Right hindlimb (tissue), 1 donor: Measurements from ENCODE around the gene CRAMP1.
A peak's percentile ranks its signal among the peaks of the same experiment; 100 is the strongest.
"Not testable (repeated sequence)": the region's sequence is repeated elsewhere in the genome, so short reads cannot be mapped to it uniquely, and the experiment has no call there.

Experiments used
- DNase-seq: peaks from one replicate; pipeline ENCODE4 v3.0.0-alpha.2; 2018

The CRAMP1 gene

DNA sequence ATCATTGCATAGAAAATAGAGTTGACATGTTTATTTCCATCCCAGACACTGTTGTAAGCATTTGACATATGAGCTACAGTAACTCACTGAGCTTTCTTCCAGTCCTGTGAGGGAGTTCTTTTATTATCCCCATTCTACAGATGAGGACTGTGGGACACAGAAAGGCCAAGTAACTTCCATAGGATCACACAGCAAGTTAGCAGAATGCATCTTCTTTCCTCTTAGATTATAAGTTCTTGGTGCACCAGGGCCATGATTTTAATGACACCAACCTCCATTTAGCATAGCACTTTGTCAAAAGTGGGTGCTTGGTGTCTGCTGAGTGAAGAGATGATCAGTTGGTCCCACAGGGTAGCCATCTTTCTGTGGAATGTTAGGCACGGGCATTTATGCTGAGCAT lies 78.7 kb downstream of the CRAMP1 start:
- DNase-seq = no peak

DNA sequence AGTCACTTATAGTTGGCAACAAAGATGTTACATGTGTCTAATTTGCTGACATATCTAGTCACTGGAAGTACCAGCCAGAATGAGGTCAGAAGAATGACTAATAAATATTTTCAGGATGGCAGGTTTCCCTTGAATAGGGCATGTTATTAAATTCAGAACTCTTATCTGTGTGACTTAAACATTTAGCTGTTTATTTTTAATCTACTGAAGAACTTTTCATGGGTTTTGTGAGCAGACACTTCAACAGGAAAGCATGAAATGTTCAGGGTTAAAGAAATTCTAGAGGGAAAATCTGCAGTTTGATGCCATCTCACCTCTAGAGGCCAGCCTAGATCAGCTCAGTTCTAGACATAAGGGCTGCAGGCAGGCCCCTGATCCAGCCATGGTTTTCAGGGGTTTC lies 79.1 kb downstream of the CRAMP1 start:
- DNase-seq = no peak

DNA sequence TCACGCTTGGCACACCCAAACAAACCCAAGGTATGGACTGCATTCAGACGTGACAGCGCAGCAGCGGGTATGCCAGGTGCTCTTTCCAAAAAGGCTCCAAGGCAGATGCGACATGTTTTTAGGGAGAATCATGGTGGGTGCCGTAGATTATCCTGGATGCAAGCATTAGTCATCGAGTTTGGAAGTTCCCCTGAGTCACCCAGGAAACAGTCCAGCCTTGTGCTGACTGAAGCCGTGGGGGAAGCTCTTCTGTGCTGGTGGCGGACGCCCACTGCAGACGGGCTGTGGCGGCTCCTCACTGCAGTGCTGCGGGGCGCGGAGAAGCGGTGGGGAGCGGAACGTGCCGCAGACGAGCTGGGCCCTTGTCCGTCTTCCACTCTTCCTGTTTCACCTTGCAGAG lies 79.8 kb downstream of the CRAMP1 start:
- DNase-seq = no peak

DNA sequence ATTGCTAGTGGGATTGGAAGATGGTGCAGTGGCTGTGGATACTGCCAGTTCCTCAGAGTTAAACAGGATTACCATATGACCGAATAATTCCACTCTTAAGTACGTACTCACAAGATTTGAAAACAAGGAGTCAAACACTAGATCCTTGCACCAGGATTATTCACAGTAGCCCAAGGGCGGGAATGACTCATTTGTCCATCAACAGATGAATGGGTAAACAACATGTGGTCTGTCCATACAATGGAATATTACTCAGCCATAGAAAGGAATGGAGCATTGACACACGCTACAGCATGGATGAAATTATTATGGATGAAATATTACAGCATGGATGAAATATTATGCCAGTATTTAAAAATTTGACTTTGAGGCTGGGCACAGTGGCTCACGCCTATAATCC lies 84.7 kb downstream of the CRAMP1 start:
- no peak for DNase-seq

DNA sequence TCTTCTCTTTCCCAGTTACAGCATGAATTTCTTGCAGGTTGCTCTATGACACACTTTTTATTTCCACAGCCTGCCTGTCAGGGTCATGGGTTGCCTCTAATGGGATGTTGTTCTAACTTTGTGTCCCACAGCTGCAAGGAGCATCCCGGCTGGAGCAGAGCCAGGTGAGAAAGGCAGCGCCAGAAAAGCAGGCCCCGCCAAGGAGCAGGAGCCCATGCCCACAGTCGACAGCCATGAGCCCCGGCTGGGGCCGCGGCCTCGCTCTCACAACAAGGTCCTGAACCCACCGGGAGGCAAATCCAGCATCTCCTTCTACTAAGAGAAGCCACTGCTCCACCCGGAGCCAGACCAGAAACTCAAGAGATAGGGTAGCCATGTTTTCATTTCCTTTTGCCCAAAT lies 86.5 kb downstream of the CRAMP1 start:
- no peak for DNase-seq

DNA sequence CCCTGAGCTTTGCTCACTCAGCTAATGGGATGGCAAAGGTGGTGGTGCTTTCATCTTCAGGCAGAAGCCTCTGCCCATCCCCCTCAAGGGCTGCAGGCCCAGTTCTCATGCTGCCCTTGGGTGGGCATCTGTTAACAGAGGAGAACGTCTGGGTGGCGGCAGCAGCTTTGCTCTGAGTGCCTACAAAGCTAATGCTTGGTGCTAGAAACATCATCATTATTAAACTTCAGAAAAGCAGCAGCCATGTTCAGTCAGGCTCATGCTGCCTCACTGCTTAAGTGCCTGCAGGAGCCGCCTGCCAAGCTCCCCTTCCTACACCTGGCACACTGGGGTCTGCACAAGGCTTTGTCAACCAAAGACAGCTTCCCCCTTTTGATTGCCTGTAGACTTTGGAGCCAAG lies 88.1 kb downstream of the CRAMP1 start:
- DNase-seq = no peak

DNA sequence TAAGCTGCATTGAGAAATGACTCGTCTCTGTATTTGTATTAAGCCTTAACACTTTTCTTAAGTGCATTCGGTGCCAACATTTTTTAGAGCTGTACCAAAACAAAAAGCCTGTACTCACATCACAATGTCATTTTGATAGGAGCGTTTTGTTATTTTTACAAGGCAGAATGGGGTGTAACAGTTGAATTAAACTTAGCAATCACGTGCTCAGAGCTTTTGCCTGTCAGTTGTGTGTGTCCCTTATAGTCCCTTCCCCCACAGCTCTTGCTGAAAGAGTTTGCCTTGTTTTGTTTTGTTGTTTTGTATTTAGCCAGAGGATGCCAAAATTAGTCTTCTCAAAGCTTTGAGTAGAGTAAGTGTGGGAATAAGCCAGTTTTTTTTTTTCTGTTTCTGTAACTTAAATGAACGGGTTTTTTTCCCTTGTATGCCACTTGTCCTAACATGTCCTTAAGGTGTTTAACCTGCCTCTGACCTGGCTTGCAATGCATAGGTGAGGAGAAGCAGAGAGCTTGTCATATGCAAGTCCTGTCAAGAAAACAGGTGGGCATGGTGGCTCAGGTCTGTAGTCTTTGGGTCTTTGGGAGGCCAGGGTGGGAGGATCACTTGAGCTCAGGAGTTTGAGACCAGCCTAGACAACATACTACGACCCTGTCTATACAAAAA lies 89.2 kb downstream of the CRAMP1 start:
- no peak for DNase-seq

DNA sequence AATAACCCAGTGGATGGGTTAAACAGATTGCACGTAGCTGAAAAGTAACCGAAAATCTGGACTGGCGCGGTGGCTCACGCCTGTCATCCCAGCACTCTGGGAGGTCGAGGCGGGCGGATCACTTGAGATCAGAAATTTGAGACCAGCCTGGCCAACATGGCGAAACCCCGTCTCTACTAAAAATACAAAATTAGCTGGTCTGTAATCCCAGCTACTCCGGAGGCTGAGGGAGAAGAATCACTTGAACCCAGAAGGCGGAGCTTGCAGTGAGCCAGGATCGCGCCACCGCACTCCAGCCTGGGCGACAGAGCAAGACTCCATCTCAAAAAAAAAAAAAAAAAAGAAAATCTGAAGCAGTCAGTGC lies 93.1 kb downstream of the CRAMP1 start:
- DNase-seq = peak; percentile 36

DNA sequence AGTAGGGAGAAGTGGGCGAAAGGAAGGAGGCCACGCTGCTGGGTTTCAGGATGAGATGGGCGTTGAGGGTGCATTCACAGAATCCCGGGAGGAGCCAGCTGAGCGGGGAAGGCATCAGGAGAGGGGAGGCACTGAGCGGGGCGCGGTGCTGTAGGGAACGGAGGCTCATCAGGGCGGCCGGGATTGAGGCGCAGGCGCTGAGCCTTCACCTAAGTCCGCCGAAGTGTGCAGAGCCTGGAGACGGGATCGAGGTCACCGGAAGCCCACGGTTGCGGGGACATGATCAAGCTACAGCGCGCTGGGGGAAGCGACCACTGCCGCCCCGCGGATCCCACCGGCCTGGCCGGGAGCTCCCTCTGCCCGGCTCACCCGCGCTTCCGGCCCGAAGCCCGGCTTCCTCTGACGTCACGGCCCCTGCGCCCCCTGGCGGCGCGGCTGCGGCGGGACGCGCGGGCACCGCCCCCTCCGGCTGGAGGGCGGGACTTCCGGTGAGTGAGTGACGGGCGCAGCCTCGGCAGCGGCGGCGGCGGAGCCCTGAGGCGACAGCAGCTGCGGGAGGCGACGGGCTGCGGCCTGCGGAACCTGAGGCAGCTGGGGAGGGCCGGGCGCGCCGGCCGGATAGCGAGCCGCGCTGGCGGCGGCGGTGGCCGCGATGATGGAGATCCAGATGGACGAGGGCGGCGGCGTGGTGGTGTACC lies 93.7 kb downstream of the CRAMP1 start, which contains the start of gene MAPK8IP3:
TSS of gene MAPK8IP3 (plus strand) at position 508 of the 698 bp plus-strand sequence. CDS start at position 653, 145 bp downstream.
- DNase-seq = peak; percentile 95

DNA sequence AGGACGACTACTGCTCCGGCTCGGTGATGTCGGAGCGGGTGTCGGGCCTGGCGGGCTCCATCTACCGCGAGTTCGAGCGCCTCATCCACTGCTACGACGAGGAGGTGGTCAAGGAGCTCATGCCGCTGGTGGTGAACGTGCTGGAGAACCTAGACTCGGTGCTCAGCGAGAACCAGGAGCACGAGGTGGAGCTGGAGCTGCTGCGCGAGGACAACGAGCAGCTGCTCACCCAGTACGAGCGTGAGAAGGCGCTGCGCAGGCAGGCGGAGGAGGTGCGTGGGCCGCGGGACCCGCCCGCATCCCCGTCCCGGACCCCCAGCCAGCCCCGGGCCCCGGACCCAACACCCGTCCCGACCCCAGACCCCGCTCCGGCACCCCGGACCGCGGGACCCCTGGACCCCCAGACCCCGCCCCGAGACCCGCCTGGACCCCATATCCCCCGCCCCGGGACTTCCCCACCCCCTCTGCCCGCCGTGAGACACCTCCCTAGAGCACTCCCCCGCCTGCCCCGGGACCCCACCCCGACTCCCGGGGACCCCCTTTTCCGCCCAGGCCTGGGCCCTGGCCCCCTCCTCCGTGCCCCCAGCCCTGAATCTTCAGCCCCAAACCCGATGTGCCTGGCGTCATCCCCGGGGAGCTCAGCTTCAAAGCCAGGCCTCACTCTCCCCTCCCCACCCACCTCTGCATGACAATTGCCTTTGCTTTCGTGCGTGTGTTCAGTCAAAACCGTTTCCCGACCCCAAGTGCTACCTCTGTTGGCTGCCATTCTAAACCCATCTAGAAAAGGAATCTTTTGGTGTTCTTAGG lies 94.4 kb downstream of the CRAMP1 start:
- no peak for DNase-seq

DNA sequence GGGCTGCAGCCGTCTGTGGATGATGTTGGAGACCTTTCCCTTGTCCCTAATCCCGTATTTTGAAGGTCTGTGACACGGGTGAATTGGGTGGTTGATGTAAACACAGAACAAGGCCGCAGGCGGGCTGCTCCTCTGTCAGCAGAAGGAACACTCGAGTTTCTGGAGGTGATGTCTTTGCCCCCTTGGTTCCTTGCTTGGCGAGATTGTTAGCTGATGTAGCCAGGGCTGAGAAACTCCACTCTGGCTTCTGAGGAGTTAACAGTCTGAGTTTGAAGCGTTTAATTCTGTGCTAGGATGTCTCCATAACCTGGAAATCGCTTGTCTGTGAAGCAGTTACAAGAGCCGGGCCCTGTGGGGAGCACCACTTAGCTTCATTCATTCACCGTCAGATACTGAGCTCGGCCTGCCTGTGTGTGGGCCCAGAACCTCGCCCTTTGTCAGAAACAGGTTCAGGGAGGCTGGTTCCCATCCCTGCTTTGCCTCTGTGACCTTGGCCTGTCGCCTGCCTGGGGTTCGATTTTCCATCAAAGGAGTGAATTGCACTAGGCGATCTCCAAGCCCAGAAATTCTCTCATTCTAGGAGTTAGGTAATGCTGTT lies 95.1 kb downstream of the CRAMP1 start:
- no peak for DNase-seq

DNA sequence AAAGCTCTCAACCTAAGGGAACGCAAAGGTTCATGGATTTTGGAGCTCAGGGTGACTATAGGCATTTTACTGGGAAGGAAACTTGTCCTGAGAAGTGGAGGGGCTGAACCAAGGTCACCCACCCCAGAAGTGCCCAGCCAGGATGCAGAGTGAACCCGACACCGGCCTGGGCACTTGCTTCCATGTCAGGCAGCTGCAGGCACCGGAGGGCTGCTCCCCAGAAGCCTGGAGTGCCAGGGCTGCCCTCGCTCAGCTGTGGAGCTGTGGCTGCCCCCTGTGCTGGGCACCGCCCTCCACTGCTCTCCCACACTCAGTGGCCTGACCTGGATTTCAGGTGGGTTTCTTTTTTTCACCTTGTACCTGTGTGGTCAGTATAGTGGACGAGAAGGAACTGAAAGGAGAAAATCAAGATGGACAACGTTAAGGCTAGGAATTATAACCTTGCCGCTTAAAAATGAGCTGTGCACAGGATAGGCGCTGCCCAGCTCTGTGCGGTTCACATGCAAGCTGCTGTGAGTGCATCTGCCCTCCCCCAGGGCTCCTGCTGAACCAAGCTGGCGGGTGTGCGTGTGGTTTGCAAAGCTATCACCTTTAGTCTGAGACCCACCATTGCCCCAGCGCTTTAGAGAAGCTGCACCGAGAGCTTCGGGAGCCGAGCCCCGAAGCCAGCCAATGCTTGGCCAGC lies 96.1 kb downstream of the CRAMP1 start:
- DNase-seq = no peak

DNA sequence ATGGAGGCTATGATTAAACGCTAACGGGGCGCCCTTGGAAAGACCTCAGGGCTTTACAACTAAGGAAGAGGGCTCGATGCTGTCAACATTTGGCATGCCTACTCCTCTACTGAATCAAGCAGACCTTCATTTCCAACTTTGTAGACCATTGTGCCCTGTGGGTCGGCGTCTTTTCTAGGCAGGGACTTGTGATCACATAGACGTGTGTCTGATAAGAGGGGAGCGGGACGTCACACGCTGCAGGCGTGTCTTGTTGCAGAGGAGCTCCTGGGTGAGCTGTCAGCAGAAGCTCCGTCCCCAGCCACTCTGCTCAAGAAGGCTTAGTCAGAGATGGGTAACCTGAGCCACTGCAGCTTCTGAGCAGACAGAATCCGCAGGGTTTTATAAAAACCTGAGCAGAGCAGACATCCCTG lies 96.6 kb downstream of the CRAMP1 start:
- no peak for DNase-seq

DNA sequence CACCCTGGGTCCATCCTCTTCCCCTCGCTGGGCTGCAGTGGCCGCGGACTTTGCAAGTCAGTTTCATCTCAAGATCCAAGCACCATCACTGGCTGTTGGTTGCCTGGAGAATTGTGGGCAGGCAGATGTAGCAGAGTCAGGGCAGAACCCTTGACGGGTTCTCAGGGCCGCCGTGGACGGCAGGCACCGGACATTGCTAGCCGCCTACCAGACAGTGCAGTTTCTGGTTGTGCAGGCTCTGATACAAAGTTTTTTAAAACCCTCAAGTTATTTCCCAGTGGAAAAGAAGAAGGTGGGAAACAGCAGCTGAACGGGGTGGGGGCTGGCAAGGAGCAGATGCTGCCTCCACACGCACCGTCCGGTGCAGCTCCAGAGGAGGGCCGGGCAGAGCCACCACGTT lies 97.2 kb downstream of the CRAMP1 start:
- DNase-seq = no peak

DNA sequence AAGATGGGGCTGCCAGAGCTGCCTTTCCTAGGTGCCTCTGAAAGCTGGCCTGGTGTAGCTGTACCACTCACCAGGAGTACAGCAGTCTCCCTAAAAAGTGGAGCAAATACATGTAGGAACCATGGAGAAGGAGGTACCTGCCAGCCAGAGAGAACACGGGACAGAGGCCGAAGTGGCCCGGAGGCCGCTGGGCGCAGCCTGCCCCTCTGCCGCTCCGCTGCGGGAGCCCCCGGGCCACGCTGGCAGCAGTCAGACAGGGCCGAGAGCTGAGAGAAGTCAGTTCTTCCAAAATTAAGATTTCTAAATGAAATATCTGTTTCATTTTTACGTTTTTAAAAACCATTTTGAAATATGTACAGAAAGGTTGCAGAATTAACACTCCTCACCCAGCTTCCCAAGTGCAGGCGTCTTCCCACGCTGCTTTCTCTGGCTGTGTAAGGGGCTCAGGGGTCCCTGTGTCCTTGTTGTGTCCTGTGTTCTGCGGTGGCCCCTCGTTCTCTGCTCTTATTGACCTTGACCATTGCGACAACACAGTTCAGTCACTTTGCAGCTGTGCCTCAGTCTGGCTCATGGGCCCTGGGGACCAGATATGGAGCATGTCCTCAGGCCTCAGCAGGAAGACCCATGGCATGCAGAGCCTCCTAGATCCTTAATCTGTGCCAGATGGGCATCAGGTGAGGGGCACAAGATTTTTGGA lies 98.8 kb downstream of the CRAMP1 start:
- no peak for DNase-seq

DNA sequence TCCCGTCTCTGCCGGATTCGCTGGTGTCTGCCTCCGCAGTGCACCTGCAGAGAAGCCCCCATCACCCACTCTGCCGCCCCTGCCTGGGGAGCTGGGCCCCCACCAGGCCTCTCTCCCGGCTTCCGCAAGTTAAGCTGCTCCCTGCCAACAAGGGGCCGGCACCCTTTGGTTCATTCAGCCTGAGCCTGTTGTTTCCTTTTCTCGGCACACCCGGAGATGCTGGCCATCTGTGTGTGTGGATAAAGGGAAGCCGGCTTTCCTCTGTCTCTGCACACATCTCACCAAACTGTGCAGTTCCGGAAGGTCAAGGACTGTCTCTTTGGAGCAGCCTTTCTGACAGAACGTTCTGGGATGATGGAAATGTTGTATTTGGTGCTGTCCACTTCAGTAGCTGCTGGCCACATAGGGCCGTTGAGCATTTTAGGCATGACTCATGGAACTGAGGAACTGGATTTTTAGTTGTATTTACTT lies 100.7 kb downstream of the CRAMP1 start:
- DNase-seq = no peak

DNA sequence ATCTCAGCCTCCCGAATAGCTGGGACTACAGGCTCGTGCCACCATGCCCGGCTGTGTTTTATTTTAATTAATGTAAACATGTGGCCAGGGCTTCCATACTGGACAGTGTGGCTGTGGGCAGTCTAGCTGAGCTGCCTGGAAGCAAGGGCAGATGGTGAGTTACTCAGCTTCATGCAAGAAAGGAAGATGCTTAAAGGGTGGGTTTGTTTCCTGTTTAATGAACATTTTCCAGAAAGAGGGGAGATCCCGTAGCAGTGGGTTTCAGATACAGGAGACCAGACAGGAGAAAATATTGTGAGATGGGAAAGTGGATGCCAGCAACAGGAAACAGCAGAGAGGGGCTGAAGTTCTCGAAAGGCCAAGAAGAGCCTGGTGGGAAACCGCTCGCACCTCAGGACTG lies 101.2 kb downstream of the CRAMP1 start:
- DNase-seq = no peak

DNA sequence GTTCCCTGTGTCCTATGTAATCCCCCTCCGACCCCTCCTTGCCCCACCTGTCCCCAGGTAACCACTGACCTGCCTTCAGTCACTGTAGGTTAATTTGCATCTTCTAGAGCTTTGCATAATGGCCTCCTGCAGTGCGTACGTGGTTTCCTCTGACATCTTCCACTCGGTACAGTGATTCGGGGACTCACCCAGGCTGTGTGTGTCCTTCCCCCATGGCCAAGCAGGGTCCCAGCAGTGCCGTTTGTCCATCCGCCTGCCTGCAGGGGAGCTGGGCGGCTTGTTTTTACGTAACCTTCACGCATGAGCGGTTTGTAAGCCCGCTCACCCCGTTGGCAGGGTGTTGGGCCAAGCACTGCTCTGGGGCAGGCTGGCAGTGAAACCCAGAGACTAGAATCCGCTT lies 101.8 kb downstream of the CRAMP1 start:
- no peak for DNase-seq

DNA sequence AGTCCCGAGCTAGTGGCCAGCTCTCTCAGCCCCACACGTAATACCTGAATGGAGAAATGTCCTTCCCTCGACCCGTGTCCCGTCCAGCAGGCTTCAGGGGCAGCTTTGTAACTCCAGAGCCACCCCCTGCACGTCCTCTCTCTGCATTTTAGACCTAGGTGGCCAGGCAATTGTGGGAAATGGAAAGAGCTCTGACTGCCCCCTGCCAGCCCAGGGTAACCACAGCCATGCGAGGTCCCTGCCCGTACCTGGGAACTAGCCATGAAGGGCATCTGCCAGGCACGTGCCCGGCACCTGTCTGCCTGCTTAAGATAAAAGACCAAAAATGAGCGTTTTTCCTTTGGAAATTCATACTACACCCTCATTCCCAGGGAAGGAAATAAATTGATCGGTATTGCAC lies 103.1 kb downstream of the CRAMP1 start:
- DNase-seq = no peak

DNA sequence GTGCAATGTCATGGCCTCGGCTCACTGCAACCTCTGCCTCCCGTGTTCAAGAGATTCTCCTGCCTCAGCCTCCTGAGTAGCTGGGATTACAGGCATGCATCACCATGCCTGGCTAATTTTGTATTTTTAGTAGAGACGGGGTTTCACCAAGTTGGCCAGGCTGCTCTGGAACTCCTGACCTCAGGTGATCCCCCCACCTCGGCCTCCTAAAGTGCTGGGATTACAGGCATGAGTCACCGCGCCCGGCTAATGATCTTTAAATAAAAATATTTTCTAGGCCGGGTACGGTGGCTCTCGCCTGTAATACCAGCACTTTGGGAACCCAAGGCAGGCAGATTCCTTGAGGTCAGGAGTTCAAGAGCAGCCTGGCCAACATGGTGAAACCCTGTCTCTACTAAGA lies 106.1 kb downstream of the CRAMP1 start:
- DNase-seq = not testable (repeated sequence)

DNA sequence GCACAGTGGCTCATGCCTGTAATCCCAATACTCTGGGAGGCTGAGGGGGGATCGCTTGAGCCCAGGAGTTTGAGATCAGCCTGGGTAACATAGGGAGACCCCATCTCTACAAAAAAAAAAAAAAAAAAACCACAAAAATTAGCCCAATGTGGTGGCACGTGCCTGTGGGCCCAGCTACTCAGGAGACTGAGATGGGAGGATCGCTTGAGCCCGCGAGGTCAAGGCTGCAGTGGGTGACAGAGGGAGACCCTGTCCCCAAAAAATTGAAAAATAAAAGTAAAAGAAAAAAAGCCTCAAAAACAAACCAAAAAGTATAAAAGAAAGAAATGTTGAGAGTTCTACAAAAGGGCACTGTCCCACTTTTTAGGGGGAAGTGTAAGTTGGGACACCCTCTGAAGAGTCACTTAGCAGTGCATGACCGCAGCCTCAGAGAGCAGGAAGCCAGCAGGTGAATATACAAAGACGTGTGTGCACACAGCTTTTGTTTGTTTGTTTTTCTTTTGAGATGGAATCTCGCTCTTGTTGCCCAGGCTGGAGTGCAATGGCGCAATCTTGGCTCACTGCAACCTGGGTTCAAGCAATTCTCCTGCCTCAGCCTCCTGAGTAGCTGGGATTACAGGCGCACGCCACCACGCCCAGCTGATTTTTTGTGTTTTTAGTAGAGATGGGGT lies 107.5 kb downstream of the CRAMP1 start:
- DNase-seq = not testable (repeated sequence)

DNA sequence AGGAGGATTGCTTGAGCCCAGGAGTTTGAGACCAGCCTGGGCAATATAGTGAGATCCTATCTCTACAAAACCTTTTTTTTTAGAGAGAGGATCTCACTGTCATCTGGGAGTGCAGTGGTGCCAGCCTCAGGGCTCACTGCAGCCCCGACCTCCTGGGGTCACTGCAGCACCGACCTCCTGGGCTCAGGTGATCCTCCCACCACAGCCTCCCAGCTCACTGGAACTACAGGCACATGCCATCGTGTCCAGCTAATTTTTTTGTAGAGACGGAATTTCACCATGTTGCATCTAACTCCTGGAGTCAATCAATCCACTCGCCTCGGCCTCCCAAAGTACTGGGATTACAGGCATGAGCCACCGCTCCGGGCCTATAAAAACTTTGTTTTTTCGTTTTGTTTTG lies 109.2 kb downstream of the CRAMP1 start:
- DNase-seq = no peak
